Measurements from ENCODE around the gene BICRA.
"Not testable (repeated sequence)": the region's sequence is repeated elsewhere in the genome, so short reads cannot be mapped to it uniquely, and the experiment has no call there.

BICRA gene

DNA sequence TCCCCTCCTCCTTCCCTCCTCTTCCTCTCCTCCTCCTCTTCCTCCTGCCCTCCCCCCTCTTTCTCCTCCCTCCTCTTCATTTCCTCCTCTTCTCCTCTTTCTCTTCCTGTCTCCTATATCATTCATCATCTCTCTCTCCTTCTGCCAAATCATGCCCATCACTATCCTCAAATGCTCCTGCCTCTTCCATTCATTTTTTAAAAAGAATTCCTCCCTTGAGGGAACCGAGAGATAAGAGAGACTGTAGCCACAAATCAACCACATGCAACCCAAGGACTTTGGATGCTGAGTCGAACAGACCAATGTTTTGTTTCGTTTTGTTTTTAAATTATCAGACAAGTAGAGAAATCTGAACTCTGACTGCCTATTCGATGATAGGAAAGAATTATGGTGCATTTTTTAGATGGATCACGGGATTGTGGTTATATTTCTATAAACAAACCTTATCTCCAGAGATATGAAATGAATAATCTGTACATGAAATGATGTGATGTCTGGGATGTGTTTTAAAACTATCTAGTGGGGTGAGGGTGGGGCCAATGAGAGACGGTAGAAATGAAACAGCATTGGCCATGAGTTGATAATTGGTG lies 26.5 kb upstream of the BICRA start:
- Histone ChIP-seq H3K4me3 (replicated peaks; ENCODE audit: insufficient read depth, low read length) (no peak overlapping the region), H3K27me3 (ENCODE audit: insufficient read depth, poor library complexity, severe bottlenecking) (no peaks in the 10 kb centered on the region), H3K27ac (replicated peaks) (no peak overlapping the region)
- TF ChIP-seq, protein P1, sequence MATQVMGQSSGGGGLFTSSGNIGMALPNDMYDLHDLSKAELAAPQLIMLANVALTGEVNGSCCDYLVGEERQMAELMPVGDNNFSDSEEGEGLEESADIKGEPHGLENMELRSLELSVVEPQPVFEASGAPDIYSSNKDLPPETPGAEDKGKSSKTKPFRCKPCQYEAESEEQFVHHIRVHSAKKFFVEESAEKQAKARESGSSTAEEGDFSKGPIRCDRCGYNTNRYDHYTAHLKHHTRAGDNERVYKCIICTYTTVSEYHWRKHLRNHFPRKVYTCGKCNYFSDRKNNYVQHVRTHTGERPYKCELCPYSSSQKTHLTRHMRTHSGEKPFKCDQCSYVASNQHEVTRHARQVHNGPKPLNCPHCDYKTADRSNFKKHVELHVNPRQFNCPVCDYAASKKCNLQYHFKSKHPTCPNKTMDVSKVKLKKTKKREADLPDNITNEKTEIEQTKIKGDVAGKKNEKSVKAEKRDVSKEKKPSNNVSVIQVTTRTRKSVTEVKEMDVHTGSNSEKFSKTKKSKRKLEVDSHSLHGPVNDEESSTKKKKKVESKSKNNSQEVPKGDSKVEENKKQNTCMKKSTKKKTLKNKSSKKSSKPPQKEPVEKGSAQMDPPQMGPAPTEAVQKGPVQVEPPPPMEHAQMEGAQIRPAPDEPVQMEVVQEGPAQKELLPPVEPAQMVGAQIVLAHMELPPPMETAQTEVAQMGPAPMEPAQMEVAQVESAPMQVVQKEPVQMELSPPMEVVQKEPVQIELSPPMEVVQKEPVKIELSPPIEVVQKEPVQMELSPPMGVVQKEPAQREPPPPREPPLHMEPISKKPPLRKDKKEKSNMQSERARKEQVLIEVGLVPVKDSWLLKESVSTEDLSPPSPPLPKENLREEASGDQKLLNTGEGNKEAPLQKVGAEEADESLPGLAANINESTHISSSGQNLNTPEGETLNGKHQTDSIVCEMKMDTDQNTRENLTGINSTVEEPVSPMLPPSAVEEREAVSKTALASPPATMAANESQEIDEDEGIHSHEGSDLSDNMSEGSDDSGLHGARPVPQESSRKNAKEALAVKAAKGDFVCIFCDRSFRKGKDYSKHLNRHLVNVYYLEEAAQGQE (IDR thresholded peaks at IDR 0.05; ENCODE audit: insufficient replicate concordance, low read depth) = no peak
- no peak for TF ChIP-seq SPI1 (IDR thresholded peaks at IDR 0.05; ENCODE audit: borderline replicate concordance, low read depth)
- no peak for TF ChIP-seq GABPA (IDR thresholded peaks at IDR 0.05; ENCODE audit: low read depth)
- TF ChIP-seq POLR2AphosphoS5 (IDR thresholded peaks at IDR 0.05; ENCODE audit: low read depth) = no peak
- TF ChIP-seq, protein P2, sequence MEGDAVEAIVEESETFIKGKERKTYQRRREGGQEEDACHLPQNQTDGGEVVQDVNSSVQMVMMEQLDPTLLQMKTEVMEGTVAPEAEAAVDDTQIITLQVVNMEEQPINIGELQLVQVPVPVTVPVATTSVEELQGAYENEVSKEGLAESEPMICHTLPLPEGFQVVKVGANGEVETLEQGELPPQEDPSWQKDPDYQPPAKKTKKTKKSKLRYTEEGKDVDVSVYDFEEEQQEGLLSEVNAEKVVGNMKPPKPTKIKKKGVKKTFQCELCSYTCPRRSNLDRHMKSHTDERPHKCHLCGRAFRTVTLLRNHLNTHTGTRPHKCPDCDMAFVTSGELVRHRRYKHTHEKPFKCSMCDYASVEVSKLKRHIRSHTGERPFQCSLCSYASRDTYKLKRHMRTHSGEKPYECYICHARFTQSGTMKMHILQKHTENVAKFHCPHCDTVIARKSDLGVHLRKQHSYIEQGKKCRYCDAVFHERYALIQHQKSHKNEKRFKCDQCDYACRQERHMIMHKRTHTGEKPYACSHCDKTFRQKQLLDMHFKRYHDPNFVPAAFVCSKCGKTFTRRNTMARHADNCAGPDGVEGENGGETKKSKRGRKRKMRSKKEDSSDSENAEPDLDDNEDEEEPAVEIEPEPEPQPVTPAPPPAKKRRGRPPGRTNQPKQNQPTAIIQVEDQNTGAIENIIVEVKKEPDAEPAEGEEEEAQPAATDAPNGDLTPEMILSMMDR (IDR thresholded peaks at IDR 0.05; ENCODE audit: insufficient read depth, low read length) = no peak
- no peak for DNase-seq (ENCODE audit: low read depth in 1 of 2, low spot score in 1 of 2)

DNA sequence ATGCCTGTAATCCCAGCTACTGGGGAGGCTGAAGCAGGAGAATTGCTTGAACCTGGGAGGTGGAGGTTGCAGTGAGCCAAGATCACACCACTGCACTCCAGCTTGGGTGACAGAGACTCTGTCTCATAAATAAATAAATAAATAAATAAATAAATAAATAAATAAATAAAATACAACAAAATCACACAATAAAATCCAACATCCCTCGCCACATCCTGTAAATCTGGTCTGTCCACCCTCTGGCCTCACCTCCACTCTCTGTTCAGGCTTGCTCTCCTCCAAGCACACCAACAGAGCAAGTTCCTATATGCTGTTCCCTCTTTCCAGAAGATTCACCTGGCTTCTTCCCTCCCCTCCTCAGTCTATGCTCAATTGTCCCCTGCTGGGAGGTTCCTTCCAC lies 25.8 kb upstream of the BICRA start:
- not testable (repeated sequence) for H3K27ac ChIP-seq (replicated peaks); DNase-seq (ENCODE audit: low read depth in 1 of 2, low spot score in 1 of 2); H3K27me3 ChIP-seq (ENCODE audit: insufficient read depth, poor library complexity, severe bottlenecking)

DNA sequence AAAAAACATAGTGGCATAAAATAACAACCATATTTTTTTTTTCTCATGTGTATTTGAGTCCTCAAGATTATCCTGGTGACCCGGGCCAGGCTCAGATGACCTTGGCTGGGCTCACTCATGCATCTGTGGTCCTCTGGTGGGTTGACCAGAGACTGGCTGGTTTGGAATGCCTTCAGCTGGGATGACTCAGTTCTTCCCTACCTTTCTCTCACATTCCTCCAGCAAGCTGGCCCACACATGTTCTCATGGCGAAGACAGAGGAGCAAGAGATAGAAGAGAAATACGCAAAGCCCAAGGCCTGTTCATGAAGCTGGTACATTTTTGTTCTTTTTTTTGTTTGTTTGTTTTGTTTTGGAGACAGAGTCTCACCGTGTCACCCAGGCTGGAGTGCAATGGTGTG lies 21.6 kb upstream of the BICRA start:
- no peak for DNase-seq (ENCODE audit: low read depth in 1 of 2, low spot score in 1 of 2)
- Histone ChIP-seq H3K27ac (replicated peaks) (no peak overlapping the region), H3K27me3 (ENCODE audit: insufficient read depth, poor library complexity, severe bottlenecking) (no peaks in the 10 kb centered on the region), H3K4me3 (replicated peaks; ENCODE audit: insufficient read depth, low read length) (no peak overlapping the region)
- TF ChIP-seq POLR2AphosphoS5 (IDR thresholded peaks at IDR 0.05; ENCODE audit: low read depth) = no peak
- no peak for TF ChIP-seq GABPA (IDR thresholded peaks at IDR 0.05; ENCODE audit: low read depth)
- TF ChIP-seq, protein P1 (IDR thresholded peaks at IDR 0.05; ENCODE audit: insufficient replicate concordance, low read depth) = no peak
- TF ChIP-seq SPI1 (IDR thresholded peaks at IDR 0.05; ENCODE audit: borderline replicate concordance, low read depth) = no peak
- TF ChIP-seq, protein P2 (IDR thresholded peaks at IDR 0.05; ENCODE audit: insufficient read depth, low read length) = no peak

More for the DNA sequence above, 25.8 kb upstream of the BICRA start:
- H3K4me3 ChIP-seq (replicated peaks; ENCODE audit: insufficient read depth, low read length) = not testable (repeated sequence)

DNA sequence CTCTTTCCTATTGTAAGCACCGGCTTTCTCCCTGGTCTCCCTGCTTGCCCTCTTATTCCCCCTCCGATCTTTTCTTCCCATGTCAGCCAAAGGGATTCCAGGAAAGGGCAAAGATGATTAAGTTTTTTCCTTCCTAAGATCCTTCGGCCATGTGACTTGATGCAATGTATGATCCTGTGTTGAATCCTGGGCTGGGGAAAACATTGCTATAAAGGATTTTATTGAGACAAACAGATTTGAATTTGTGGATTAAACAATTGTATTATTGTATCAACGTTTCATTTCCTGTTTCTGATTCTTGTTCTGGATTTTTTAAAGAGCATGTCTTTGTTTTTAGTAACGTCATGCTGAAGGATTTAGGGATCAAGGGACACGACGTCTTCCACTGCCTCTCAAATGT lies 19.1 kb upstream of the BICRA start:
- Histone ChIP-seq H3K4me3 (replicated peaks; ENCODE audit: insufficient read depth, low read length) (no peak overlapping the region), H3K27ac (replicated peaks) (no peak overlapping the region), H3K27me3 (ENCODE audit: insufficient read depth, poor library complexity, severe bottlenecking) (no peaks in the 10 kb centered on the region)
- DNase-seq (ENCODE audit: low read depth in 1 of 2, low spot score in 1 of 2) = no peak
- TF ChIP-seq, protein P1 (IDR thresholded peaks at IDR 0.05; ENCODE audit: insufficient replicate concordance, low read depth) = no peak
- TF ChIP-seq, protein P2 (IDR thresholded peaks at IDR 0.05; ENCODE audit: insufficient read depth, low read length) = no peak
- TF ChIP-seq POLR2AphosphoS5 (IDR thresholded peaks at IDR 0.05; ENCODE audit: low read depth) (no peak), GABPA (IDR thresholded peaks at IDR 0.05; ENCODE audit: low read depth) (no peak), SPI1 (IDR thresholded peaks at IDR 0.05; ENCODE audit: borderline replicate concordance, low read depth) (no peak)

Data from HL-60 (cell line).